ENCODE data around the gene AGBL1. TPM values are rescaled to one million over a fixed set of nuclear protein-coding genes. Genes with fewer than 3 reads are reported as not detected.
"Not testable (repeated sequence)": the region's sequence is repeated elsewhere in the genome, so short reads cannot be mapped to it uniquely, and the experiment has no call there.

AGBL1 gene
- total RNA-seq, 2 donors from 2014 or later = not detected

GRCh38 chr15:87033056-87033455, 953.4 kb downstream of the AGBL1 start:
- no peak for DNase-seq (ENCODE audit: low spot score)
- no peaks in the 10 kb centered on the region for H3K4me1 ChIP-seq (ENCODE audit: control insufficient read depth in 1 of 2, low read depth in 2 of 2)
- H3K4me3 ChIP-seq = no peak overlapping the region
- H3K9me3 ChIP-seq = no peaks in the 10 kb centered on the region
- H3K36me3 ChIP-seq = no peaks in the 10 kb centered on the region
- TF ChIP-seq CTCF (IDR thresholded peaks at IDR 0.05) = peak; percentile 15
- no peak for ATAC-seq (ENCODE audit: insufficient number of reproducible peaks, low FRiP score, low read depth)
- no peaks in the 10 kb centered on the region for H3K27me3 ChIP-seq (replicated peaks; ENCODE audit: insufficient read depth)
- no peak overlapping the region for H3K27ac ChIP-seq

GRCh38 chr15:87034886-87035285, 955.2 kb downstream of the AGBL1 start:
- no peak for DNase-seq (ENCODE audit: low spot score)
- no peaks in the 10 kb centered on the region for H3K36me3 ChIP-seq
- H3K4me1 ChIP-seq (ENCODE audit: control insufficient read depth in 1 of 2, low read depth in 2 of 2) = no peaks in the 10 kb centered on the region
- H3K27ac ChIP-seq = no peak overlapping the region
- no peak for TF ChIP-seq CTCF (IDR thresholded peaks at IDR 0.05)
- no peaks in the 10 kb centered on the region for H3K27me3 ChIP-seq (replicated peaks; ENCODE audit: insufficient read depth)
- H3K4me3 ChIP-seq = no peak overlapping the region
- no peak for ATAC-seq (ENCODE audit: insufficient number of reproducible peaks, low FRiP score, low read depth)
- no peaks in the 10 kb centered on the region for H3K9me3 ChIP-seq

- no peak for TF ChIP-seq CTCF (IDR thresholded peaks at IDR 0.05)
- Histone ChIP-seq H3K9me3 (no peaks in the 10 kb centered on the region), H3K27me3 (replicated peaks; ENCODE audit: insufficient read depth) (no peaks in the 10 kb centered on the region), H3K4me3 (no peak overlapping the region), H3K36me3 (no peaks in the 10 kb centered on the region), H3K4me1 (ENCODE audit: control insufficient read depth in 1 of 2, low read depth in 2 of 2) (no peaks in the 10 kb centered on the region), H3K27ac (no peak overlapping the region)
- ATAC-seq (ENCODE audit: insufficient number of reproducible peaks, low FRiP score, low read depth) (no peak), DNase-seq (ENCODE audit: low spot score) (no peak)
Measured at GRCh38 chr15:87038404-87038803, 958.7 kb downstream of the AGBL1 start.

- H3K27me3 ChIP-seq (replicated peaks; ENCODE audit: insufficient read depth); H3K27ac ChIP-seq; H3K9me3 ChIP-seq; H3K4me1 ChIP-seq (ENCODE audit: control insufficient read depth in 1 of 2, low read depth in 2 of 2); H3K36me3 ChIP-seq; H3K4me3 ChIP-seq; ATAC-seq (ENCODE audit: insufficient number of reproducible peaks, low FRiP score, low read depth); DNase-seq (ENCODE audit: low spot score): not testable (repeated sequence)
Measured at GRCh38 chr15:87042619-87043018, 962.9 kb downstream of the AGBL1 start.

- DNase-seq (ENCODE audit: low spot score) (no peak), ATAC-seq (ENCODE audit: insufficient number of reproducible peaks, low FRiP score, low read depth) (no peak)
- H3K36me3 ChIP-seq = no peaks in the 10 kb centered on the region
- no peaks in the 10 kb centered on the region for H3K4me1 ChIP-seq (ENCODE audit: control insufficient read depth in 1 of 2, low read depth in 2 of 2)
- H3K27ac ChIP-seq = no peak overlapping the region
- no peak for TF ChIP-seq CTCF (IDR thresholded peaks at IDR 0.05)
- no peak overlapping the region for H3K4me3 ChIP-seq
- H3K27me3 ChIP-seq (replicated peaks; ENCODE audit: insufficient read depth) = no peaks in the 10 kb centered on the region
- no peaks in the 10 kb centered on the region for H3K9me3 ChIP-seq
Measured at GRCh38 chr15:87045746-87046145, 966.1 kb downstream of the AGBL1 start.

- Histone ChIP-seq H3K4me3 (no peak overlapping the region), H3K4me1 (ENCODE audit: control insufficient read depth in 1 of 2, low read depth in 2 of 2) (no peaks in the 10 kb centered on the region), H3K27ac (no peak overlapping the region), H3K9me3 (no peaks in the 10 kb centered on the region), H3K36me3 (no peaks in the 10 kb centered on the region), H3K27me3 (replicated peaks; ENCODE audit: insufficient read depth) (no peaks in the 10 kb centered on the region)
- TF ChIP-seq CTCF (IDR thresholded peaks at IDR 0.05) = no peak
- DNase-seq (ENCODE audit: low spot score) = no peak
- no peak for ATAC-seq (ENCODE audit: insufficient number of reproducible peaks, low FRiP score, low read depth)
Measured at GRCh38 chr15:87047203-87047965, 967.7 kb downstream of the AGBL1 start.

All from thoracic aorta (tissue), 2 donors.